ENCODE results near the gene NRAS. TPM values are rescaled to one million over a fixed set of nuclear protein-coding genes. Genes with fewer than 3 reads are reported as not detected.

Gene NRAS
- total RNA-seq, 1 experiment from 2014 or later = 72.9 TPM

- peaks cover 31% of the 10 kb centered on the region for H3K27me3 Mint-ChIP-seq (ENCODE audit: low read depth)
- peak overlapping the region in 1 of 2 experiments; percentile 63; a peak in 2 of 5 replicates for H3K4me3 Mint-ChIP-seq
- H2AK5ac ChIP-seq (ENCODE audit: insufficient read length, low read length) = no peak overlapping the region
Measured at GRCh38 chr1:114671011-114671938, 45.3 kb downstream of the NRAS start.

More at GRCh38 chr1:114671011-114671938, 45.3 kb downstream of the NRAS start:
- no peak overlapping the region for H2BK5ac ChIP-seq (ENCODE audit: insufficient read length, low read length)
- H3K14ac ChIP-seq (ENCODE audit: insufficient read depth, low read length) = no peak overlapping the region
- peak overlapping the region; percentile 99 for H3K4me2 ChIP-seq (ENCODE audit: insufficient read depth, insufficient read length, low read length)
- no peaks in the 10 kb centered on the region for H3K27me3 ChIP-seq (ENCODE audit: insufficient read depth, low read length)
- no peak overlapping the region for H2BK15ac ChIP-seq (ENCODE audit: low read depth, low read length)
- Mint-ChIP-seq H3K36me3 (ENCODE audit: insufficient read depth in 1 of 3, low read depth in 3 of 3) (no peaks in the 10 kb centered on the region), H3K4me1 (peaks cover 9% of the 10 kb centered on the region in 2 experiments), H3K27ac (no peak overlapping the region), H3K9me3 (no peaks in the 10 kb centered on the region; a peak in 1 of 5 replicates)
- H4K91ac ChIP-seq (ENCODE audit: insufficient read length, low read depth, low read length) = no peak overlapping the region
- H4K8ac ChIP-seq (replicated peaks; ENCODE audit: insufficient read length, low read depth, low read length) = no peak overlapping the region
- H3K23me2 ChIP-seq (ENCODE audit: insufficient read length, low read depth, low read length, poor library complexity, severe bottlenecking) = peaks cover 14% of the 10 kb centered on the region
- H2AFZ ChIP-seq (ENCODE audit: low read length) = no peak overlapping the region
- H3K79me1 ChIP-seq (ENCODE audit: insufficient read depth, low read depth, low read length, poor library complexity, severe bottlenecking) = no peaks in the 10 kb centered on the region
- H3K27ac ChIP-seq (ENCODE audit: insufficient read length, low read depth, low read length) = no peak overlapping the region
- DNase-seq = no peak
- H3K18ac ChIP-seq (ENCODE audit: insufficient read length, low read depth, low read length) = no peak overlapping the region
- no peaks in the 10 kb centered on the region for H3K4me1 ChIP-seq (ENCODE audit: insufficient read depth, low read length)
- no peak overlapping the region for H4K5ac ChIP-seq (ENCODE audit: insufficient read length, low read depth, low read length)
- no peaks in the 10 kb centered on the region for H3K9me3 ChIP-seq (ENCODE audit: control insufficient read depth, low read depth, low read length)
- no peak overlapping the region for H3T11ph ChIP-seq (ENCODE audit: low read length)
- H3K4ac ChIP-seq (ENCODE audit: low read depth, low read length) = no peak overlapping the region
- H3K79me2 ChIP-seq (ENCODE audit: insufficient read depth, low read length) = no peaks in the 10 kb centered on the region
- no peak overlapping the region for H3K9ac ChIP-seq (ENCODE audit: extremely low read depth, insufficient read length, low read length)
- peak; percentile 32 for TF ChIP-seq CTCF (conservative IDR thresholded peaks at IDR 0.05)
- H2BK20ac ChIP-seq (ENCODE audit: low read depth, low read length, poor library complexity, severe bottlenecking) = no peak overlapping the region
- H2BK120ac ChIP-seq (ENCODE audit: low read depth, low read length, poor library complexity, severe bottlenecking) = no peak overlapping the region
- no CpG with 5 or more reads among the region's 9 CpGs for WGBS (ENCODE audit: extremely low coverage, insufficient read length, low lambda C conversion rate)
- no peak overlapping the region for H3K56ac ChIP-seq (ENCODE audit: insufficient read length, low read depth, low read length)
- no peak overlapping the region for H2BK12ac ChIP-seq (ENCODE audit: insufficient read length, low read depth, low read length)
- no peaks in the 10 kb centered on the region for H4K20me1 ChIP-seq (ENCODE audit: control insufficient read depth, insufficient read depth, insufficient read length)
- no peak overlapping the region for H3K23ac ChIP-seq (ENCODE audit: insufficient read length, low read depth, low read length)

Data from H9 (cell line).